B cell (primary cell): ENCODE results near the gene SH3GL3. TPM values are rescaled to one million over a fixed set of nuclear protein-coding genes. Genes with fewer than 3 reads are reported as not detected.

ENCODE experiments used
- ATAC-seq: fragments of 200-7000 bp; cut with Tn5 transposase; one replicate; pipeline ENCODE4 v1.10.0; 2021; ENCODE audit warnings: low read depth, mild to moderate bottlenecking, moderate number of reproducible peaks, moderate library complexity
- CTCF ChIA-PET: fragments of 350-600 bp; sonication (Branson Sonifier 250); formaldehyde crosslinking; loops from one replicate; lab custom pipeline; 2021; ENCODE audit warnings: antibody characterized with exemption, inconsistent platforms; lab: Charles Lee
- POLR2A ChIA-PET: fragments of 350-600 bp; sonication (Branson Sonifier 250); formaldehyde crosslinking; loops from one replicate; lab custom pipeline; 2021; ENCODE audit warnings: antibody characterized with exemption; lab: Charles Lee
- DNase-seq: peaks from one replicate; pipeline ENCODE4 v3.0.0; 2013
- H2AFZ ChIP-seq: 2 replicates; pipeline ENCODE4 v1.6.1; 2012; ENCODE audit warnings: mild to moderate bottlenecking, low read depth, low read length; ENCODE audit not compliant: insufficient read depth, poor library complexity, severe bottlenecking
- H3K27ac ChIP-seq, 2 donors: 1 replicate in 1 of 2; 2 replicates in 1 of 2; pipeline ENCODE4 v1.5.1; 2012 to 2013; ENCODE audit warnings: low read length in 2 of 2, mild to moderate bottlenecking in 2 of 2, moderate library complexity in 1 of 2
- H3K27me3 ChIP-seq, 4 experiments: fragments of 200-600 bp in 1 of 4; sonication (generic) in 1 of 4; replicated peaks in 1 of 4; 1 replicate in 2 of 4; 2 replicates in 2 of 4; pipeline versions ENCODE4 v1.6.1 to v1.7.0; 2013 to 2016; ENCODE audit warnings: low read length in 3 of 4, mild to moderate bottlenecking in 2 of 4, mixed read lengths in 1 of 4, moderate library complexity in 1 of 4; ENCODE audit not compliant: insufficient read depth in 4 of 4, control insufficient read depth in 3 of 4; ENCODE audit errors: control extremely low read depth in 1 of 4
- H3K36me3 ChIP-seq, 2 experiments: replicated peaks in 1 of 2; 1 replicate in 1 of 2; 2 replicates in 1 of 2; pipeline versions ENCODE4 v1.6.1 to v1.7.1; 2013; ENCODE audit warnings: low read length in 1 of 2; ENCODE audit not compliant: insufficient read depth in 2 of 2, control insufficient read depth in 1 of 2; ENCODE audit errors: control extremely low read depth in 1 of 2, extremely low read depth in 1 of 2
- H3K4me1 ChIP-seq, 2 donors: fragments of 200-600 bp in 1 of 2; sonication (generic) in 1 of 2; 1 replicate in 1 of 2; 2 replicates in 1 of 2; pipeline versions ENCODE4 v1.5.1 to v1.6.1; 2013 to 2017; ENCODE audit warnings: low read length in 2 of 2; ENCODE audit not compliant: control insufficient read depth in 2 of 2, insufficient read depth in 2 of 2
- H3K4me2 ChIP-seq: replicated peaks from 2 replicates; pipeline ENCODE3; 2012; ENCODE audit warnings: mild to moderate bottlenecking, low read depth, low read length; ENCODE audit not compliant: poor library complexity, severe bottlenecking
- H3K4me3 ChIP-seq, 5 experiments: fragments of 200-600 bp in 1 of 5; sonication (generic) in 1 of 5; 1 replicate in 3 of 5; 2 replicates in 2 of 5; pipeline versions ENCODE4 v1.5.1 to v1.7.0; 2011 to 2016; ENCODE audit warnings: low read length in 4 of 5, mild to moderate bottlenecking in 4 of 5, low read depth in 2 of 5, control low read depth in 1 of 5, moderate library complexity in 1 of 5; ENCODE audit not compliant: insufficient read depth in 1 of 5; ENCODE audit errors: control extremely low read depth in 1 of 5, extremely low read depth in 1 of 5
- H3K79me2 ChIP-seq: fragments of 200-600 bp; sonication (generic); one replicate; pipeline ENCODE4 v1.6.0; 2016; ENCODE audit warnings: low read length; ENCODE audit not compliant: control insufficient read depth, insufficient read depth
- H3K9ac ChIP-seq: fragments of 200-600 bp; sonication (generic); 2 replicates; pipeline ENCODE4 v1.6.1; 2017; ENCODE audit warnings: mild to moderate bottlenecking, low read length, moderate library complexity
- H3K9me3 ChIP-seq, 3 donors: one replicate each; pipeline versions ENCODE4 v1.6.1 to v1.7.1; 2013; ENCODE audit warnings: low read length in 2 of 3; ENCODE audit not compliant: control insufficient read depth in 2 of 3, insufficient read depth in 1 of 3; ENCODE audit errors: control extremely low read depth in 1 of 3
- H4K20me1 ChIP-seq: 2 replicates; pipeline ENCODE4 v1.6.0; 2012; ENCODE audit warnings: mild to moderate bottlenecking, low read length; ENCODE audit not compliant: insufficient read depth, control insufficient read depth, poor library complexity, severe bottlenecking
- H3K27ac Mint-ChIP-seq: one replicate; pipeline ENCODE4 v1.8.0; 2021; ENCODE audit warnings: mixed read lengths
- H3K27me3 Mint-ChIP-seq: one replicate; pipeline ENCODE4 v1.8.0; 2021; ENCODE audit warnings: mixed read lengths
- H3K4me1 Mint-ChIP-seq: one replicate; pipeline ENCODE4 v1.8.0; 2021; ENCODE audit warnings: mixed read lengths
- H3K4me3 Mint-ChIP-seq: one replicate; pipeline ENCODE4 v1.8.0; 2021; ENCODE audit warnings: mixed read lengths
- H3K9me3 Mint-ChIP-seq: one replicate; pipeline ENCODE4 v1.8.0; 2022; ENCODE audit warnings: mixed read lengths; ENCODE audit not compliant: insufficient read depth
- EZH2 ChIP-seq: IDR thresholded peaks from 2 replicates; pipeline ENCODE4 v1.6.1; 2012; ENCODE audit warnings: borderline replicate concordance, low read depth, mild to moderate bottlenecking, moderate library complexity, low read length; ENCODE audit not compliant: insufficient read depth, poor library complexity, severe bottlenecking
- WGBS: methylation state at CpG from one replicate; pipeline ENCODE4 v1.1.5; 2013; ENCODE audit warnings: missing lambda C conversion rate; ENCODE audit not compliant: insufficient coverage; 5-methylcytosine and 5-hydroxymethylcytosine counted together
- intact Hi-C: fragments of 100-400 bp; cut with micrococcal nuclease; formaldehyde crosslinking; loops from one replicate; pipeline ENCODE4 v1.10.0; 2022
- polyA plus RNA-seq: library from polyadenylated mRNA; depleted of rRNA; stranded (reverse); fragments of >200 nt; gene quantifications from 2 replicates; pipeline ENCODE4 v1.2.3, GENCODE V29; 2012
- total RNA-seq, 2 donors: library from RNA; stranded (reverse); fragments of 120-200 nt in 1 of 2; gene quantifications; 1 replicate in 1 of 2; 2 replicates in 1 of 2; pipeline versions ENCODE4 v1.2.3 to v1.2.4, GENCODE V29; 2013 to 2022
- TF ChIP-seq, protein P1 (sequence below): fragments of 200-600 bp; IDR thresholded peaks from one replicate; pipeline ENCODE4 v1.8.0; 2022; ENCODE audit warnings: antibody characterized with exemption, mild to moderate bottlenecking

SH3GL3 gene
- total and polyA plus RNA-seq, 2 donors (not counting 1 experiment from before 2014, with no cell fraction given): not detected

GRCh38 chr15:83556068-83556467, 108.9 kb downstream of the SH3GL3 start:
- POLR2A ChIA-PET: no interaction called here
- Histone ChIP-seq H4K20me1 (no peaks in the 10 kb centered on the region), H3K79me2 (no peaks in the 10 kb centered on the region), H3K4me2 (no peak overlapping the region), H2AFZ (no peak overlapping the region), H3K36me3 (no peaks in the 10 kb centered on the region), H3K27me3 (peaks cover 0 to 2% (median 0%) of the 10 kb centered on the region in 4 experiments), H3K4me3 (no peak overlapping the region), H3K4me1 (no peaks in the 10 kb centered on the region), H3K27ac (no peak overlapping the region), H3K9me3 (no peaks in the 10 kb centered on the region), H3K9ac (no peak overlapping the region)
- Mint-ChIP-seq H3K27me3 (peaks cover 26% of the 10 kb centered on the region), H3K27ac (no peak overlapping the region), H3K4me1 (no peaks in the 10 kb centered on the region), H3K4me3 (no peak overlapping the region), H3K9me3 (no peaks in the 10 kb centered on the region)
- TF ChIP-seq, protein P1, sequence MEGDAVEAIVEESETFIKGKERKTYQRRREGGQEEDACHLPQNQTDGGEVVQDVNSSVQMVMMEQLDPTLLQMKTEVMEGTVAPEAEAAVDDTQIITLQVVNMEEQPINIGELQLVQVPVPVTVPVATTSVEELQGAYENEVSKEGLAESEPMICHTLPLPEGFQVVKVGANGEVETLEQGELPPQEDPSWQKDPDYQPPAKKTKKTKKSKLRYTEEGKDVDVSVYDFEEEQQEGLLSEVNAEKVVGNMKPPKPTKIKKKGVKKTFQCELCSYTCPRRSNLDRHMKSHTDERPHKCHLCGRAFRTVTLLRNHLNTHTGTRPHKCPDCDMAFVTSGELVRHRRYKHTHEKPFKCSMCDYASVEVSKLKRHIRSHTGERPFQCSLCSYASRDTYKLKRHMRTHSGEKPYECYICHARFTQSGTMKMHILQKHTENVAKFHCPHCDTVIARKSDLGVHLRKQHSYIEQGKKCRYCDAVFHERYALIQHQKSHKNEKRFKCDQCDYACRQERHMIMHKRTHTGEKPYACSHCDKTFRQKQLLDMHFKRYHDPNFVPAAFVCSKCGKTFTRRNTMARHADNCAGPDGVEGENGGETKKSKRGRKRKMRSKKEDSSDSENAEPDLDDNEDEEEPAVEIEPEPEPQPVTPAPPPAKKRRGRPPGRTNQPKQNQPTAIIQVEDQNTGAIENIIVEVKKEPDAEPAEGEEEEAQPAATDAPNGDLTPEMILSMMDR: no peak
- TF ChIP-seq EZH2: no peak
- ATAC-seq (no peak), DNase-seq (no peak)
- intact Hi-C loops: loop anchor here (10.0 kb wide), 1 partner anchor 311 kb away; no protein-coding TSS in a partner anchor
- CTCF ChIA-PET: interaction anchor here (1.2 to 1.8 kb wide), 2 partner anchors 10 to 11 kb away, joined by 3 to 8 read pairs; no protein-coding TSS in a partner anchor
- WGBS: 0% methylated on average over 1 of the region's 3 CpGs

DNA sequence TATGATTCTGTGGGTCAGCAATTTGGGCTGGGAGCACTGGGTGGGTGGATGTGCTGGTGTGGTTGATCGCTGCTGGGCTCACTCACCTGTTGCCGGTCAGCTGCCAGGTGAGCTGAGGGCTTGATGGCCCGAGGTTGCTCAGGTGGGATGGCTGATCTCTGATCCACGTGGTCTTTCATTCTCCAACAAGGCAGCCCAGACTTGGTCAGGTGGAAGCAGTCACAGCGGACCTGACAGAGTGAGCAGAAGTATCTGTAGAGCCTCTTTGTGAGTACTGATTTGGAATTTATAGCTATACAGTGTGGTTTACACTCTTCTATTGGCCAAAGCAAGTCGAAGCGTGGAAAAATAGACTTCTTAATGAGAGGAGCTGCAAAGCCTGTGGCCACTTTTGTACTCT, 109.6 kb downstream of the SH3GL3 start:
- Mint-ChIP-seq H3K9me3 (no peaks in the 10 kb centered on the region), H3K4me1 (no peaks in the 10 kb centered on the region), H3K27me3 (peaks cover 20% of the 10 kb centered on the region), H3K27ac (no peak overlapping the region), H3K4me3 (no peak overlapping the region)
- H3K9ac ChIP-seq: no peak overlapping the region
- H3K36me3 ChIP-seq: no peaks in the 10 kb centered on the region
- whole genome bisulfite sequencing: 85% methylated on average over 7 of the region's 7 CpGs
- TF ChIP-seq, protein P1: no peak
- TF ChIP-seq EZH2: no peak
- intact Hi-C loops: loop anchor here (10.0 kb wide), 1 partner anchor 312 kb away; no protein-coding TSS in a partner anchor
- DNase-seq (no peak), ATAC-seq (no peak)
- H4K20me1 ChIP-seq: no peaks in the 10 kb centered on the region
- POLR2A ChIA-PET: no interaction called here
- H3K4me2 ChIP-seq: no peak overlapping the region
- H3K4me1 ChIP-seq: no peaks in the 10 kb centered on the region
- no peak overlapping the region for H2AFZ ChIP-seq
- peaks cover 0 to 2% (median 0%) of the 10 kb centered on the region in 4 experiments for H3K27me3 ChIP-seq
- no peak overlapping the region for H3K4me3 ChIP-seq
- H3K9me3 ChIP-seq: no peaks in the 10 kb centered on the region
- H3K79me2 ChIP-seq: no peaks in the 10 kb centered on the region
- CTCF ChIA-PET: interaction anchor here (1.8 kb wide), 1 partner anchor 9 kb away, joined by 8 read pairs; no protein-coding TSS in a partner anchor
- no peak overlapping the region for H3K27ac ChIP-seq
